Ovary (tissue), 3 donors: ENCODE data around the gene GH2.
"Not testable (repeated sequence)": the region's sequence is repeated elsewhere in the genome, so short reads cannot be mapped to it uniquely, and the experiment has no call there.

Experiments used
- EP300 ChIP-seq: sonication (generic); formaldehyde crosslinking; IDR thresholded peaks from one replicate; pipeline ENCODE4 v1.6.1; 2017; ENCODE audit warnings: antibody characterized with exemption
- POLR2A ChIP-seq: fragments of 450-650 bp; IDR thresholded peaks from one replicate; pipeline ENCODE4 v1.6.1; 2017; ENCODE audit warnings: antibody characterized with exemption, mild to moderate bottlenecking, moderate library complexity
- TF ChIP-seq, protein P1 (sequence below), 3 donors: fragments of 450-650 bp in 2 of 3; fragments of 200-600 bp in 1 of 3; IDR thresholded peaks; one replicate each; pipeline versions ENCODE4 v1.5.1 to v1.8.0; 2016 to 2022; ENCODE audit warnings: antibody characterized with exemption in 3 of 3, mild to moderate bottlenecking in 1 of 3
- donor health status: DM: no; HTN: no; CAD: no.

DNA sequence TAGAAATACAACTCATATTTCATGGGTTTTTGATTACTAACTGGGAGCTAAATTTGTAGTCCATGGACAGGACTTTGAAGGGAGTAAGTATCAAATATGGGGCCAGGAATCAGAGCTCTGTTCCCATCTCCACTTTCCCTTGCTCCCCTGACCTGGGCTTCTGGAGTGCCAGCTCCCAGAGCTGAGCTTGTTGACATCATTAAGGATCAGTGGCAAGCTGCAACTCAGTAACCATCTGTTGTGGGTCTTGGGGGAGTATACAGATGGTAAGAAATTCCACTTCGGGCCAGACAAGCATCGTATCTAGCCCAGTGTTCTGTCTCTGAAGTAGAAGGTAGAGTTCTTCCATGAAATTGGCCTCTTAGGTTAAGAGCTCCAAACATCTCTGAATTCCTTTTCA lies 20.2 kb upstream of the GH2 start:
- TF ChIP-seq, protein P1, sequence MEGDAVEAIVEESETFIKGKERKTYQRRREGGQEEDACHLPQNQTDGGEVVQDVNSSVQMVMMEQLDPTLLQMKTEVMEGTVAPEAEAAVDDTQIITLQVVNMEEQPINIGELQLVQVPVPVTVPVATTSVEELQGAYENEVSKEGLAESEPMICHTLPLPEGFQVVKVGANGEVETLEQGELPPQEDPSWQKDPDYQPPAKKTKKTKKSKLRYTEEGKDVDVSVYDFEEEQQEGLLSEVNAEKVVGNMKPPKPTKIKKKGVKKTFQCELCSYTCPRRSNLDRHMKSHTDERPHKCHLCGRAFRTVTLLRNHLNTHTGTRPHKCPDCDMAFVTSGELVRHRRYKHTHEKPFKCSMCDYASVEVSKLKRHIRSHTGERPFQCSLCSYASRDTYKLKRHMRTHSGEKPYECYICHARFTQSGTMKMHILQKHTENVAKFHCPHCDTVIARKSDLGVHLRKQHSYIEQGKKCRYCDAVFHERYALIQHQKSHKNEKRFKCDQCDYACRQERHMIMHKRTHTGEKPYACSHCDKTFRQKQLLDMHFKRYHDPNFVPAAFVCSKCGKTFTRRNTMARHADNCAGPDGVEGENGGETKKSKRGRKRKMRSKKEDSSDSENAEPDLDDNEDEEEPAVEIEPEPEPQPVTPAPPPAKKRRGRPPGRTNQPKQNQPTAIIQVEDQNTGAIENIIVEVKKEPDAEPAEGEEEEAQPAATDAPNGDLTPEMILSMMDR (IDR thresholded peaks at IDR 0.05): not testable (repeated sequence)
- not testable (repeated sequence) for TF ChIP-seq POLR2A, EP300
